ENCODE measurements around the gene MAP3K12.

DNA sequence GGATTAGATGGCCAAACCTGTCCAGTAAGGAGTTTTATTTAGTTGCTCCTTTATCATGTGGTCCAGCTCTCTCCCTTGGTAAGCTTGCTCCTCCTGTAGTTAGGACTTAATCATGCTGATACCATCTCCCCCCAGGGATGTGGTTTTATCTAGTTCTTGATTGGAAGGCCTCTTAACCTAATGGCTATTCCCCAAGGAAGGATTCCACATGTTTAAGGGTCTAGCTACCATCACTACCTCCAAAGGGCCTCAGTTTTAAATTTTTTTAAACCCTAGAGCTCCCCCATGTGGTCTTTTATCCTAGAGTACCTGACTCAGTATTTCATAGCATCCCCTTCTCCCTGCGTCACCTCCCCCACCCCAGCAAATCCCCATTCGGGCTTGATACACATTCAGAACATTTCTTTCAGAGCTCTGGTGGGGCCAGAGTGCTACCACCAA is 22.5 kb downstream of the MAP3K12 start:
- TF ChIP-seq SUZ12 (IDR thresholded peaks at IDR 0.05; ENCODE audit: extremely low read depth, insufficient read depth, insufficient read length) = no peak
- no peak for TF ChIP-seq ZNF274 (IDR thresholded peaks at IDR 0.05; ENCODE audit: low read depth, low read length)
- no peak for TF ChIP-seq YY1 (IDR thresholded peaks at IDR 0.05; ENCODE audit: insufficient read depth, insufficient read length)
